Measurements from ENCODE around the gene KLHL30.

The KLHL30 gene

DNA sequence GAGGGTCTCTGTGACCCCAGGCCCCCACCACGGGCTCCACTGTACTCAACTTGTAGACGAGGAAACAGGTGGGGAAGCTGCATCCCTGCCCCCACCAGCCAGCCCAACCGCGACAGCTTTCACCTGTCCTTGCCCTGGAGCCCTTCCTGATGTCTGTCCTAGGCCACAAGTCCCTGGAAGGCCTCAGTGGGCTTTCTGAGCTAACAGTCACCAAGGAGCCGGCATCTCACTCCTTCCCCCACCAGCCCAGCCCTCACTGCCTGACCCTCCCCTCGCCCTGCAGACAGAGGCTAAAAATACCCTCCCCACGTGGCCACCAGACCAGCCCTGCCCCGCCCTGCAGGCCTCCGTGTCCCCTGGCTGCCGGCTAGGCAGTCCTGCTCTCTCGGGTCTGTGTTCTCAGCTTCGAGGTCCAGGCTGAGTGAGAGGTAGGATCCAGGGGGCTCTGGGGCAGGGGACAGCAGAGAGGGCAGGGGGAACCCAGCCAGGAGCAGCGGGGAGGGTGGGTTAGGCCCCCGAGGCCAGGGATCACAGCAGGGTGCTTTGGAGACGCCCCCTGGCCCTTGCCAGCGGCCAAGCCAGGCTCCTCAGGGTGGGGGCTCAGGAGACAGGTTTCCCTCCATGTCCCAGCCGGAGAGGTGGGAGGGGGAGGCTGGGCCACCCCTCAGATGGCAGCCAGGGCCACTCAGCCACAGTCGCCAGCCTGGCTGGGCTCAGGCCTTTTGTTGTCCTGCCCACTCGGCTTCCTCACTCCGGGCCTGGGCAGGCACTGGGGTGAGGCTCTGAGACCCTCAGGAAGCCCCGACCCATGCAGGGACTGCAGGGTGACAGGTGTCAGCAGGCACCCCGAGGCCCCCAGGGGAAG is at the start of gene KLHL30:
KLHL30 (plus strand) TSS at position 338 of the 865 bp plus-strand sequence. CDS start 2,087 bp downstream, outside the sequence.
- H3K9ac ChIP-seq (ENCODE audit: low read depth in 1 of 2, low read length in 2 of 2): no peak within 1 kb of the TSS
- no peaks in the 10 kb centered on the region for H3K36me3 ChIP-seq (ENCODE audit: control insufficient read depth in 2 of 2, insufficient read depth in 2 of 2, low read length in 2 of 2)
- no peak within 1 kb of the TSS for H3K4me3 ChIP-seq (ENCODE audit: low read length in 2 of 2)
- H3K9me3 ChIP-seq (ENCODE audit: control insufficient read depth in 2 of 2, low read length in 2 of 2): no peaks in the 10 kb centered on the region
- H3K4me1 ChIP-seq (ENCODE audit: control insufficient read depth in 2 of 2, insufficient read depth in 2 of 2, low read length in 2 of 2): peaks cover 16 to 17% of the 10 kb centered on the region in 2 donors
- peaks cover 0 to 2% of the 10 kb centered on the region in 2 donors for H3K27me3 ChIP-seq (ENCODE audit: control insufficient read depth in 2 of 2, insufficient read depth in 2 of 2, low read length in 2 of 2)
- H3K27ac ChIP-seq (ENCODE audit: low read depth in 2 of 2, low read length in 2 of 2): no peak within 1 kb of the TSS

DNA sequence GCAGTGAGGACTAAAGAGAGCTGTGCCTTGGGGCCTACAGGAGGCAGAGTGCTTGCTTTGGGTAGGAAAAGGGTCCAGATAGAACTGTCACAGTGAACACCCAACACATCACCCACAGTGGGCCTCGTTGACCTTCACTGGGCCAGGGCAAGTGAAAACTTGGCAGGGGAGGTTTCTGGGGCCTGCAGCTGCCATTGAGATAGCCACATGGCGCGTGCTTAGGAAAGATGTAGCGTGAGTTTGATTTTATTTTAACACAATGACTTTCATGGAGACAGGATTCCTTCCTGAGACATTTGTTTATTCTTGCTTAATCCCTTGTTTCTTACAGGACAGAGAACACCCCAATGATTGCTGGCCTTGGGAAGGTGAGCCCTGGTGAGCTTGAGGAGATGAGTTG is 47.6 kb upstream of the KLHL30 start:
- no peaks in the 10 kb centered on the region for H3K4me1 ChIP-seq (ENCODE audit: control insufficient read depth in 2 of 2, insufficient read depth in 2 of 2, low read length in 2 of 2)
- H3K27me3 ChIP-seq (ENCODE audit: control insufficient read depth in 2 of 2, insufficient read depth in 2 of 2, low read length in 2 of 2): no peaks in the 10 kb centered on the region
- no peak overlapping the region for H3K27ac ChIP-seq (ENCODE audit: low read depth in 2 of 2, low read length in 2 of 2)
- H3K4me3 ChIP-seq (ENCODE audit: low read length in 2 of 2): no peak overlapping the region
- H3K9me3 ChIP-seq (ENCODE audit: control insufficient read depth in 2 of 2, low read length in 2 of 2): no peaks in the 10 kb centered on the region
- H3K9ac ChIP-seq (ENCODE audit: low read depth in 1 of 2, low read length in 2 of 2): no peak overlapping the region
- peaks cover 0 to 2% of the 10 kb centered on the region in 2 donors for H3K36me3 ChIP-seq (ENCODE audit: control insufficient read depth in 2 of 2, insufficient read depth in 2 of 2, low read length in 2 of 2)

- H3K9ac ChIP-seq (ENCODE audit: low read depth in 1 of 2, low read length in 2 of 2): no peak overlapping the region
Observed at GRCh38 chr2:238091436-238092060, 46.9 kb upstream of the KLHL30 start.

GRCh38 chr2:238092486-238093035 is 45.9 kb upstream of the KLHL30 start:
- no peak overlapping the region for H3K4me3 ChIP-seq (ENCODE audit: low read length in 2 of 2)
- no peaks in the 10 kb centered on the region for H3K9me3 ChIP-seq (ENCODE audit: control insufficient read depth in 2 of 2, low read length in 2 of 2)
- H3K27ac ChIP-seq (ENCODE audit: low read depth in 2 of 2, low read length in 2 of 2): no peak overlapping the region
- H3K36me3 ChIP-seq (ENCODE audit: control insufficient read depth in 2 of 2, insufficient read depth in 2 of 2, low read length in 2 of 2): peaks cover 0 to 2% of the 10 kb centered on the region in 2 donors
- H3K9ac ChIP-seq (ENCODE audit: low read depth in 1 of 2, low read length in 2 of 2): no peak overlapping the region
- no peaks in the 10 kb centered on the region for H3K27me3 ChIP-seq (ENCODE audit: control insufficient read depth in 2 of 2, insufficient read depth in 2 of 2, low read length in 2 of 2)
- no peaks in the 10 kb centered on the region for H3K4me1 ChIP-seq (ENCODE audit: control insufficient read depth in 2 of 2, insufficient read depth in 2 of 2, low read length in 2 of 2)

More at GRCh38 chr2:238091436-238092060, 46.9 kb upstream of the KLHL30 start:
- Histone ChIP-seq H3K4me3 (ENCODE audit: low read length in 2 of 2) (no peak overlapping the region), H3K9me3 (ENCODE audit: control insufficient read depth in 2 of 2, low read length in 2 of 2) (no peaks in the 10 kb centered on the region), H3K4me1 (ENCODE audit: control insufficient read depth in 2 of 2, insufficient read depth in 2 of 2, low read length in 2 of 2) (no peaks in the 10 kb centered on the region), H3K27me3 (ENCODE audit: control insufficient read depth in 2 of 2, insufficient read depth in 2 of 2, low read length in 2 of 2) (no peaks in the 10 kb centered on the region), H3K27ac (ENCODE audit: low read depth in 2 of 2, low read length in 2 of 2) (no peak overlapping the region), H3K36me3 (ENCODE audit: control insufficient read depth in 2 of 2, insufficient read depth in 2 of 2, low read length in 2 of 2) (peaks cover 0 to 2% of the 10 kb centered on the region in 2 donors)

DNA sequence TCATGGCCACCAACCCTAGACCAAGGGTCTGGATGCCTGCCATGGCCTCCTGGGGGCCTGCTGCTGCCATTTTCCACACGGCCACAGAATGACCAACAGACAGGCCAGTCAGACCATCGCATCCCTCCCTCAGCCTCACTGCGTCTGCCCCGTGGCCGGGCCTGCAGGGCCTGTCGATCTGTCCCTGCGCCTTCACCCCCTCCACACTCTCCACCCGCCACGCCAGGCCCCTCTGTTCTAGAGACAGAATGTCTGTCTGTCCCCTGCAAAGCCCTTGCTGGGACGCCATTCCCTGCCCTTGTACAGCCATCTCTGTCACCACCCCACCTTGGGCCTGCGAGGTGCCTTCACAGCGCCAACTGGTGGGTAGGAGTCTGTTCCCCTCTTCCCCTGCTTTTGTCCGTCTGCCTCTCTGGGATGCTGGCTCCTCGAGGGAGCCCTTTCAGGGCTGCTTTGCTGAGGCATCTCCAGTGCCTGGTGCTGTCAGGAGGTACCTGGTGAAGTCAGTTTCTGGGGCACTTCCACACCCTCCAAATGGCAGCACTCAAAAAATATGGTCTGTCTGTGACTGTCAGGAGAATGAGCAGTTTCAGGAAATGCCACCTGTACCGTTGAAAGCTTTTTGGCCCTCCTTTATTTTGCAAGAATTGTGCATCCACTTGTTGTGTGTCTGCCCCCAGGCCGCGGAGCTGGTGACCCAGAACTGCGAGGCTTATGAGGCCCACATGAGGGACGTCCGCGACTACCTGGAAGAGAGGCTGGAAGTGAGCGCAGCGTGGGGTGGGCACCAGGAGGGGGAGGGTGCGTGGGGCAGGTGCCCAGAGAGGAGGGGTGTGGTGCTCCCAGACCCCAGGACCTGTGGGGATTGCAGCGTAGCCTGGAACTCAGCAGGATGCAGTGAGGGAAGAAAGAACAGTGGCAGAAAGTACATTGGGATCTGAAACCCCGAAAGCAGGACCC is 45.0 kb upstream of the KLHL30 start:
- H3K9ac ChIP-seq (ENCODE audit: low read depth in 1 of 2, low read length in 2 of 2): no peak overlapping the region
- H3K27me3 ChIP-seq (ENCODE audit: control insufficient read depth in 2 of 2, insufficient read depth in 2 of 2, low read length in 2 of 2): no peaks in the 10 kb centered on the region
- peaks cover 0 to 2% of the 10 kb centered on the region in 2 donors for H3K36me3 ChIP-seq (ENCODE audit: control insufficient read depth in 2 of 2, insufficient read depth in 2 of 2, low read length in 2 of 2)
- no peaks in the 10 kb centered on the region for H3K4me1 ChIP-seq (ENCODE audit: control insufficient read depth in 2 of 2, insufficient read depth in 2 of 2, low read length in 2 of 2)
- no peak overlapping the region for H3K4me3 ChIP-seq (ENCODE audit: low read length in 2 of 2)
- no peak overlapping the region for H3K27ac ChIP-seq (ENCODE audit: low read depth in 2 of 2, low read length in 2 of 2)
- H3K9me3 ChIP-seq (ENCODE audit: control insufficient read depth in 2 of 2, low read length in 2 of 2): no peaks in the 10 kb centered on the region

- no peak overlapping the region for H3K4me3 ChIP-seq (ENCODE audit: low read length in 2 of 2)
- no peaks in the 10 kb centered on the region for H3K27me3 ChIP-seq (ENCODE audit: control insufficient read depth in 2 of 2, insufficient read depth in 2 of 2, low read length in 2 of 2)
- no peak overlapping the region for H3K27ac ChIP-seq (ENCODE audit: low read depth in 2 of 2, low read length in 2 of 2)
- no peak overlapping the region for H3K9ac ChIP-seq (ENCODE audit: low read depth in 1 of 2, low read length in 2 of 2)
- H3K36me3 ChIP-seq (ENCODE audit: control insufficient read depth in 2 of 2, insufficient read depth in 2 of 2, low read length in 2 of 2): peaks cover 0 to 2% of the 10 kb centered on the region in 2 donors
- peaks cover 7 to 8% of the 10 kb centered on the region in 2 donors for H3K4me1 ChIP-seq (ENCODE audit: control insufficient read depth in 2 of 2, insufficient read depth in 2 of 2, low read length in 2 of 2)
- no peaks in the 10 kb centered on the region for H3K9me3 ChIP-seq (ENCODE audit: control insufficient read depth in 2 of 2, low read length in 2 of 2)
Observed at GRCh38 chr2:238094438-238095022, 43.9 kb upstream of the KLHL30 start.

GRCh38 chr2:238095143-238095542 is 43.3 kb upstream of the KLHL30 start:
- no peak overlapping the region for H3K9ac ChIP-seq (ENCODE audit: low read depth in 1 of 2, low read length in 2 of 2)
- no peaks in the 10 kb centered on the region for H3K27me3 ChIP-seq (ENCODE audit: control insufficient read depth in 2 of 2, insufficient read depth in 2 of 2, low read length in 2 of 2)
- peaks cover 0 to 2% of the 10 kb centered on the region in 2 donors for H3K36me3 ChIP-seq (ENCODE audit: control insufficient read depth in 2 of 2, insufficient read depth in 2 of 2, low read length in 2 of 2)
- H3K27ac ChIP-seq (ENCODE audit: low read depth in 2 of 2, low read length in 2 of 2): no peak overlapping the region
- H3K4me3 ChIP-seq (ENCODE audit: low read length in 2 of 2): no peak overlapping the region
- no peaks in the 10 kb centered on the region for H3K9me3 ChIP-seq (ENCODE audit: control insufficient read depth in 2 of 2, low read length in 2 of 2)
- H3K4me1 ChIP-seq (ENCODE audit: control insufficient read depth in 2 of 2, insufficient read depth in 2 of 2, low read length in 2 of 2): peaks cover 7 to 8% of the 10 kb centered on the region in 2 donors

DNA sequence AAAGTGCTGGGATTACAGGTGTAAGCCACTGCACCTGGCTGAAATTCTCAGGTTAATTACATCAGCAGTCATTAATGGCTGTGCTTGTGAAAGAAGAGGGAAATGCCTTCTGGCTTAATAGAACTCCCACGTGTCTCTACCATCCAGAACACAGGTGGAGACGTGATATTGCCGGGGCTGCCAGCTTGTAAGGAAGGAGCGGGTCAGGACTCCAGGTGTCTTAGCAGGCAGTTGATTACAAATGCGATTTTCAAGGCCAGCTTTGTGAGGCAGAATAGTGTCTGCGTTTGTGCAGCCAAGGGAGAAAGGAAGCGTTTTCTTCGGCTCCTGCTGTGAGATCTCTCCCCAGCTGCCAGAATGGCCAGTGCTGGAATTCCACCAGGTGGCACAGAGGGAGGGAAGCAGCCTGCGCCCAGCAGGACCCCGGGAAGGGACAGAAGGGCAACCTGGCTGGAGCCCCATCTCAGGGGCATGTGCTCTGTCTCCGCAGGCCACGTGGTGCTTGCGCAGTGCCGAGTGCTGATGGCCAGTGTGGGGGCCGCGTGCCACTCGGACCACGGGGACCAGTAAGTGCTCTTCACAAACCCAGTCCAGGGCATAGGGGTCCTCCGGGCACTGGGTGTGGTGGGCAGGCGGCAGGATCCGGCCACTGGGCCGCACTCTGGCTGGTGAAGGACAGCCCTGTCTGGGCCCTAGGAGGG is 42.0 kb upstream of the KLHL30 start:
- Histone ChIP-seq H3K4me1 (ENCODE audit: control insufficient read depth in 2 of 2, insufficient read depth in 2 of 2, low read length in 2 of 2) (peaks cover 7 to 8% of the 10 kb centered on the region in 2 donors), H3K27me3 (ENCODE audit: control insufficient read depth in 2 of 2, insufficient read depth in 2 of 2, low read length in 2 of 2) (no peaks in the 10 kb centered on the region), H3K36me3 (ENCODE audit: control insufficient read depth in 2 of 2, insufficient read depth in 2 of 2, low read length in 2 of 2) (peaks cover 0 to under 1% of the 10 kb centered on the region in 2 donors), H3K9ac (ENCODE audit: low read depth in 1 of 2, low read length in 2 of 2) (no peak overlapping the region), H3K4me3 (ENCODE audit: low read length in 2 of 2) (no peak overlapping the region), H3K27ac (ENCODE audit: low read depth in 2 of 2, low read length in 2 of 2) (no peak overlapping the region), H3K9me3 (ENCODE audit: control insufficient read depth in 2 of 2, low read length in 2 of 2) (no peaks in the 10 kb centered on the region)

Measured in mucosa of rectum (tissue), 2 donors.